Subcutaneous abdominal adipose tissue (tissue), 5 donors: Measurements from ENCODE around the gene ANKRD66.
"Not testable (repeated sequence)": the region's sequence is repeated elsewhere in the genome, so short reads cannot be mapped to it uniquely, and the experiment has no call there.

Experiments used
- H3K27ac ChIP-seq: one replicate; pipeline ENCODE4 v1.7.0; 2013; ENCODE audit warnings: low read depth, mild to moderate bottlenecking, inconsistent platforms, low read length, moderate library complexity
- H3K27me3 ChIP-seq, 5 donors: one replicate each; pipeline ENCODE4 v1.7.0; 2013; ENCODE audit warnings: low read length in 5 of 5, inconsistent platforms in 1 of 5; ENCODE audit not compliant: control insufficient read depth in 5 of 5, insufficient read depth in 4 of 5
- H3K36me3 ChIP-seq, 5 donors: one replicate each; pipeline ENCODE4 v1.7.0; 2013; ENCODE audit warnings: low read length in 5 of 5; ENCODE audit not compliant: control insufficient read depth in 5 of 5, insufficient read depth in 5 of 5
- H3K4me1 ChIP-seq, 5 donors: one replicate each; pipeline ENCODE4 v1.7.0; 2013; ENCODE audit warnings: low read length in 5 of 5, mild to moderate bottlenecking in 3 of 5, moderate library complexity in 1 of 5; ENCODE audit not compliant: control insufficient read depth in 5 of 5, insufficient read depth in 5 of 5
- H3K4me3 ChIP-seq, 5 donors: one replicate each; pipeline ENCODE4 v1.7.0; 2013; ENCODE audit warnings: low read length in 5 of 5, low read depth in 1 of 5
- H3K9ac ChIP-seq, 5 donors: one replicate each; pipeline ENCODE4 v1.7.0; 2013; ENCODE audit warnings: low read length in 5 of 5, mild to moderate bottlenecking in 4 of 5, moderate library complexity in 3 of 5
- H3K9me3 ChIP-seq, 5 donors: one replicate each; pipeline ENCODE4 v1.7.0; 2013; ENCODE audit warnings: low read length in 5 of 5; ENCODE audit not compliant: control insufficient read depth in 5 of 5
- donor health status: healthy.
- donor health status: healthy.
- donor health status: healthy.
- donor health status: healthy.
- donor health status: healthy.

ANKRD66 gene

GRCh38 chr6:46748940-46749503 is 2.3 kb downstream of the ANKRD66 start:
- Histone ChIP-seq H3K27ac (no peak overlapping the region), H3K4me1 (no peaks in the 10 kb centered on the region), H3K9ac (no peak overlapping the region), H3K4me3 (no peak overlapping the region), H3K36me3 (no peaks in the 10 kb centered on the region), H3K9me3 (no peaks in the 10 kb centered on the region), H3K27me3 (no peaks in the 10 kb centered on the region)

- no peak overlapping the region for H3K4me3 ChIP-seq
- H3K9ac ChIP-seq = no peak overlapping the region
- H3K36me3 ChIP-seq = no peaks in the 10 kb centered on the region
- H3K27ac ChIP-seq = no peak overlapping the region
- no peaks in the 10 kb centered on the region for H3K27me3 ChIP-seq
- H3K9me3 ChIP-seq = no peaks in the 10 kb centered on the region
- no peaks in the 10 kb centered on the region for H3K4me1 ChIP-seq
Observed at GRCh38 chr6:46749731-46750130, 3.0 kb downstream of the ANKRD66 start.

DNA sequence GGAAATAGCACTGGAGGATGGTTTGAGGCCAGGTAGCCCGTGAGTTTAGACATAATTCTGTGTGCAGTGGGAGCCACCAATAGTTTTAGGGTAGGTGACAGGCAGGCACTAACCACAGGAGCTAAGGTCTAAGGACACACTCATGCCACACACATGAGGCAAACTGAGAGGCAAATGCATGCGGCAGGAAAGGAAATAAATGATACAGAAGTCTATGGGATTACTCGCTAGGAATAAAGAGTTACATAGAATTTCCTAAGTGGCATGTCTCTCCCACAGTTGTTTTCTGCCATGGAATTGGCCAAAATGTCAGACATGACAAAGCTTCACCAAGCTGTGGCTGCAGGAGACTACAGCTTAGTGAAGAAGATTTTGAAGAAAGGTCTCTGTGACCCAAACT is 4.9 kb downstream of the ANKRD66 start:
- Histone ChIP-seq H3K27ac (no peak overlapping the region), H3K4me3 (no peak overlapping the region), H3K36me3 (no peaks in the 10 kb centered on the region), H3K27me3 (no peaks in the 10 kb centered on the region), H3K4me1 (no peaks in the 10 kb centered on the region), H3K9ac (no peak overlapping the region), H3K9me3 (no peaks in the 10 kb centered on the region)

GRCh38 chr6:46755865-46756264 is 9.1 kb downstream of the ANKRD66 start:
- Histone ChIP-seq H3K27ac (no peak overlapping the region), H3K36me3 (no peaks in the 10 kb centered on the region), H3K4me1 (peaks cover 0 to 5% (median 0%) of the 10 kb centered on the region in 5 donors), H3K9ac (no peak overlapping the region), H3K4me3 (no peak overlapping the region), H3K27me3 (no peaks in the 10 kb centered on the region), H3K9me3 (no peaks in the 10 kb centered on the region)

GRCh38 chr6:46756469-46757213 is 9.9 kb downstream of the ANKRD66 start:
- no peak overlapping the region for H3K9ac ChIP-seq
- no peak overlapping the region for H3K27ac ChIP-seq
- no peaks in the 10 kb centered on the region for H3K36me3 ChIP-seq
- no peak overlapping the region for H3K4me3 ChIP-seq
- H3K27me3 ChIP-seq = no peaks in the 10 kb centered on the region
- H3K4me1 ChIP-seq = peaks cover 0 to 5% (median 0%) of the 10 kb centered on the region in 5 donors
- H3K9me3 ChIP-seq = no peaks in the 10 kb centered on the region

DNA sequence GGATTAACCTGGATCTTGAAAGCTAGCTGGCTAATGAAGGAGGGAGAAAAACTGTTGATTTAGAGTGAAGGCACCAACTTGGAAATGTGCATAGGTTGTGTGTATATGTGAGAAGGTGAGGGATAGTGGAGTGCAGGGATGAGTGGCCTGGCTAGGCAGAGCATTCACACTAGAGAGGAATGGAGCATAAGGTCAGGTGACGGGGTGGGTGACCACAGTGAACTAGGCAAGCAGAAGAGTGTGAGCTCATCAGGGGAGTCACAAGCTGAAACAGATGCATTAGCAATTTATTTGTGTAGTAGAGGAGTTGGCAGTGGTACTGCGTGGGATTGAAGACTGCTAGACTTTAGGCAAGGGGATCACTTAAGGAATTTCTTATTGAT is 10.5 kb downstream of the ANKRD66 start:
- Histone ChIP-seq H3K27ac (no peak overlapping the region), H3K27me3 (no peaks in the 10 kb centered on the region), H3K9ac (no peak overlapping the region), H3K4me1 (peaks cover 0 to 5% (median 0%) of the 10 kb centered on the region in 5 donors), H3K9me3 (no peaks in the 10 kb centered on the region), H3K4me3 (no peak overlapping the region), H3K36me3 (no peaks in the 10 kb centered on the region)

GRCh38 chr6:46758960-46759753 is 12.4 kb downstream of the ANKRD66 start:
- Histone ChIP-seq H3K27ac (no peak overlapping the region), H3K4me3 (no peak overlapping the region), H3K4me1 (peaks cover 0 to 5% (median 0%) of the 10 kb centered on the region in 5 donors), H3K27me3 (no peaks in the 10 kb centered on the region), H3K9ac (no peak overlapping the region), H3K36me3 (no peaks in the 10 kb centered on the region), H3K9me3 (no peaks in the 10 kb centered on the region)

GRCh38 chr6:46760925-46761324 is 14.2 kb downstream of the ANKRD66 start:
- H3K9me3 ChIP-seq = no peaks in the 10 kb centered on the region
- H3K36me3 ChIP-seq = no peaks in the 10 kb centered on the region
- no peak overlapping the region for H3K27ac ChIP-seq
- no peak overlapping the region for H3K4me3 ChIP-seq
- peaks cover 0 to 5% (median 0%) of the 10 kb centered on the region in 5 donors for H3K4me1 ChIP-seq
- H3K27me3 ChIP-seq = no peaks in the 10 kb centered on the region
- H3K9ac ChIP-seq = no peak overlapping the region

DNA sequence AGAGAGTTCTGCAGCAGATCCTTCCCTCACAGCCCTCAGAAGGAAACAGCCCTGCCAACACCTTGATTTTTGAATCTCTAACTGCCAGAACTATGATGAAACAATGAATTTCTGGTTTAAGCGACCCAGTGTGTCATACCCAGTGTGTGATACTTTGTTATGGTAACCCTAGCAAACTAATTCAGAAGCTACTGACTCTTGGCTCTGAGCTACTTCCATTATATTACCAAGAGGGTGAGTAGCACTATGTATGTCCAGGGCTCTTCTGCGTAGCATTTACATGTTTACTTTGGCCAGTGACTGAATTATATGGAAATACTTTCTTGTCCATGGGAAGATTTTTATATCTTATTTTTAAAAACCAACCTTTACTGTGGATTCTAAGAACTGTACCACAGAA is 16.7 kb downstream of the ANKRD66 start:
- no peak overlapping the region for H3K4me3 ChIP-seq
- H3K4me1 ChIP-seq = no peaks in the 10 kb centered on the region
- H3K9ac ChIP-seq = no peak overlapping the region
- H3K27me3 ChIP-seq = no peaks in the 10 kb centered on the region
- no peak overlapping the region for H3K27ac ChIP-seq
- H3K9me3 ChIP-seq = no peaks in the 10 kb centered on the region
- H3K36me3 ChIP-seq = no peaks in the 10 kb centered on the region

GRCh38 chr6:46764280-46764679 is 17.5 kb downstream of the ANKRD66 start:
- not testable (repeated sequence) for H3K9ac ChIP-seq, H3K36me3 ChIP-seq, H3K4me3 ChIP-seq, H3K27me3 ChIP-seq, H3K4me1 ChIP-seq, H3K9me3 ChIP-seq, H3K27ac ChIP-seq
